HT-29 (cell line): ENCODE data around the gene NUAK2. TPM values are rescaled to one million over a fixed set of nuclear protein-coding genes. Genes with fewer than 3 reads are reported as not detected.
"Not testable (repeated sequence)": the region's sequence is repeated elsewhere in the genome, so short reads cannot be mapped to it uniquely, and the experiment has no call there.

Experiments
- DNase-seq: peaks from one replicate; pipeline ENCODE4 v3.0.0-alpha.2; 2015; ENCODE audit warnings: low spot score
- total RNA-seq: library from RNA; depleted of rRNA; stranded (reverse); fragments of >200 nt; shearing (Covaris generic); gene quantifications from 2 replicates; pipeline ENCODE4 v1.2.3, GENCODE V29; 2014; rRNA removed

NUAK2 gene
- total RNA-seq = 2.4 and 3.9 TPM in 2 replicates

DNA sequence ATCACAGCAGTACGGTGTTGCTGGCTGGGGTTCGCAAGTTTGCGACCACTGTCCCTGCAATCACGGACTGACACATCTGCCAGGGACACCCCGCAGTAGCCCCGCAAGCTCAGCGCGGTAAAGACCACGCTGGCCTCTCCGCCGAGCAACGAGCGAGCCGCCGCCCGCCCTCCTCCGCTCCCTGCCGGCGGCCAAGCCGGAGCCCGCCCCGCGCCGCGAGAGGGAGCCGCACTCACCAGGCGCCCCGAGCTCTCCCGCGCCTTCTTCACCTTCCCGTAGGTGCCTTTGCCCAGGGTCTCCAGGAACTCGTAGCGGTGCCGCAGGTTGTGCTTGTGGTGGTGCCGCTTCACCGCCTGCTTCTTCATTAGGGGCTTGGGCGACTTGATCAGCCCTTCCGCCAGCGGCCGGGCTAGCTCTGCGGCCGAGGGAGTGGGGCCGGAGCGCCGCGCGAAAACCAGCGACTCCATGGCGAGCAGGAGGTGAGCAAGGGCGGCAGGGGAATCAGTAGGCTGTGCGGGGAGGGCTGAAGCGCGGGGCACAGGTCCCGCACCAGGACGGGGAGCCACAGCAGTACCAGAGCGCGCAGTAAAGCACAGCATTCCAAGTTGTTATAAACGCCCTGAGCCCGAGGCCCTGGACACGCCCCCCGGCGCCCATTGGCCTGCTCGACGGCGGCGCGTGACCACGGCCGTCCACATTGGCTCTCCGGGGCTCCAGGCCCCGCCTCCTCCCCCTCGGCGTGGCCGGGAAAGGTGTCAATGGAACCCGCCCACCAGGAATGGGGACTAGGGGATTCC, at the start of gene NUAK2:
NUAK2 (minus strand) TSS at position 584 of the 797 bp plus-strand sequence; CDS start at position 467, 117 bp downstream.
- peak; percentile 93 for DNase-seq

DNA sequence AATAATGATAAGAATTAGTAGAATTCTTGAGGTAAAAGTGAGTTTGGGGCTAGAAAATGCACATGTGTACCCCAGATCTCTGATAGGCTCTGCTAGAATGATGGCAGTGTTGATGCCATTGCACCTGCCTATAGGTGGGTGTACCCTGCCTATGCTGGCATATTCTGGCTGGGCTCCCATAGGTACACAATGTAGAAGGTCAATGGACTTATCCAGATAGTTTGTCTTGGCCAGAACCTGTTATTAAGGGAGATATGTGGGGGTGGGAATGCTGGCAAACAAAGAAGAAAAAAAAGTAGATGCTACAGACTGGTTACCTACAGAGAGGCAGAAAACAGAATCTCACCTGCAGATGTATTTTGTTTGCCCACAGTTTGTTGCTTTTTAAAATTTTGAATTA, 49.2 kb upstream of the NUAK2 start:
- DNase-seq = no peak

DNA sequence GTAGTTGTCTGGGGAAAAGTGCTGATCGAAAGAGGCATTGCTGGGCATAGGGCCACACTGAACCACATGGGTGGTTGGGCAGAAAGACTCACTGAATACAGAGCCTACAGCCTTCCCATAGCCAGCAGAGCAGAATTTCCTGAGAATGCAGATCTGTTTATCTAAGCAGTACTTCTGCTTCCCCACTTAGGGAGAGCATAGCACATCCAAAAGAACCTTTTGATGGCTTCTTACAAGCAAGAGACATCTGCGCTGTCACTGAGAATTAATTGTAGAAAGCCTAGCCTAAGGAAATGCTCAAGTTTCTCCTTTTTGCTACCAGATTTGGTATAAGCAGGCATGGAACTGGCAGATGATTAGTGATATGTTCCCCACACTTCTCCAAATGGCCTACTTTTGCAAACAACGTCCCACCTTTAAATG, 48.2 kb upstream of the NUAK2 start:
- no peak for DNase-seq

DNA sequence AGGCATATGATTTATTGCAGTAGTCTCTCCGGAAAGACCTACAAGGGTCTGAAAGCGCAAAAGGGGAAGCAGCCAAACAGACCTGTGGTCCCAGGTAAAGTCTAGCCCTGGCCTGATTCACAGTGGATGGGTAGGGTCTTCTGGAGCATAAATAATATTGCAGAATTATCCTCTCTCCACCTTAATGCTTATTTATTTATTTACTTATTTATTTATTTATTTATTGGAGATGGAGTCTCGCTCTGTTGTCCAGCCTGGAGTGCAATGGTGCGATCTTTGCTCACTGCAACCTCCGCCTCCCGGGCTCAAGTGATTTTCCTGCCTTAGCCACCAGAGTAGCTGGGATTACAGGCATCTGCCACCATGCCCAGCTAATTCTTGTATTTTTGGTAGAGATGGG, 46.9 kb upstream of the NUAK2 start:
- DNase-seq = no peak

DNA sequence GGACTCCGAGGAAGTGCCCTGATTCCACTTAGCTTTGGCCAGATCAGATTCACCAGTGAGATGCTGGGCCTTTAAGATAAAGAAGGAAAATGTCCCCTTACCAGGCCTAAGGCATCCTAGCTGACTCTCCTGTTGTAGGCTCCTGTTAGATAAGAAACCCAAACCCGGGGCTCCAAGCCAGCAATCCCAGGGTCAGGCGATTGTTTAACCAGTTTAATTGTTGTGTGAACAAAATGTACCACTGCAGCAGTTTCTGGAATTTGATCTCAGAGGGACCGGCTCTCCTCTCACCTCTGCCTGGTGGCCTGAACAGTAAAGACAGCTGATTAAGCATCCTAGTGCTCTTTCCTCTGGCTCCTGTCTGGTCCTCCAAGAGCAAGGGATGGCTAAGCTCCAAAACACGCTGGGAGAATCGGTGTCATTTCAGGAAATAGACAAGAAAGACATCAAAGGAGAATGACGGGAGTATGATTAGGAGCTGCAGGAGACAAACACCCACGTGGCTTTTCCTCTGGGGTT, 44.5 kb upstream of the NUAK2 start:
- no peak for DNase-seq

DNA sequence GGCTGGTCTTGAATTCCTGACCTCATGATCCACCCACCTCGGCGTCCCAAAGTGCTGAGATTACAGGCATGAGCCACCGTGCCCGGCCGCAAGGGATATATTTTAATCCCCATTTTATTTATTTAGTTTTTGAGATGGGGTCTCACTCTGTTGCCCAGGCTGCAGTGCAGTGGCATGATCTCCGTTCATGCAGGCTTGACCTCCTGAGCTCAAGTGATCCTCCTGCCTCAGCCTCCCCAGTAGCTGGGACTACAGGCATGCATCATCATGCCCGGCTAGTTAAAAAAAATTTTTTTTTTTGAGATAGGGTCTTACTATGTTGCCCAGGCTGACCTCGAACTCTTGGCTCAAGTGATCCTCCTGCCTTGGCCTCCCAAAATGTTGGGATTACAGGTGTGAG, 43.5 kb upstream of the NUAK2 start:
- not testable (repeated sequence) for DNase-seq

DNA sequence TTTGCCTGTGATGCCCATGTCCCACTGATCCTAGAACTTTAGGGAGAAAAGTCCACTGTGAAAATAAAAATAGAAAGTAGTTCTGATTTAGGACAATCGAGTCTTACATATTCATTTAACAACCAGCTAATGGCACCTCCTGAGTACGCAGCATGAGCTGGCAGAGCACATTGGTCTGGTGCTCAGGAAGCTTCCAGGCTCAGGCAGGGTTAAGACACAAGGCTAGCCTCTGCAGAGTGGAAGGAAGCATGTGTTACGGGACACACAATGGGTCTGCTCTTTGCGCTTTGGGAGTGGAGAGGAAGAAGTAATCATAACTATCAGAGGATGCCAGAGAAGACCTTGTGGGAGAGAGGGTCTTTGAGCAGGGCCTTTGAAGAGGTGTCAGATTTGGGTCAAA, 39.3 kb upstream of the NUAK2 start:
- no peak for DNase-seq

DNA sequence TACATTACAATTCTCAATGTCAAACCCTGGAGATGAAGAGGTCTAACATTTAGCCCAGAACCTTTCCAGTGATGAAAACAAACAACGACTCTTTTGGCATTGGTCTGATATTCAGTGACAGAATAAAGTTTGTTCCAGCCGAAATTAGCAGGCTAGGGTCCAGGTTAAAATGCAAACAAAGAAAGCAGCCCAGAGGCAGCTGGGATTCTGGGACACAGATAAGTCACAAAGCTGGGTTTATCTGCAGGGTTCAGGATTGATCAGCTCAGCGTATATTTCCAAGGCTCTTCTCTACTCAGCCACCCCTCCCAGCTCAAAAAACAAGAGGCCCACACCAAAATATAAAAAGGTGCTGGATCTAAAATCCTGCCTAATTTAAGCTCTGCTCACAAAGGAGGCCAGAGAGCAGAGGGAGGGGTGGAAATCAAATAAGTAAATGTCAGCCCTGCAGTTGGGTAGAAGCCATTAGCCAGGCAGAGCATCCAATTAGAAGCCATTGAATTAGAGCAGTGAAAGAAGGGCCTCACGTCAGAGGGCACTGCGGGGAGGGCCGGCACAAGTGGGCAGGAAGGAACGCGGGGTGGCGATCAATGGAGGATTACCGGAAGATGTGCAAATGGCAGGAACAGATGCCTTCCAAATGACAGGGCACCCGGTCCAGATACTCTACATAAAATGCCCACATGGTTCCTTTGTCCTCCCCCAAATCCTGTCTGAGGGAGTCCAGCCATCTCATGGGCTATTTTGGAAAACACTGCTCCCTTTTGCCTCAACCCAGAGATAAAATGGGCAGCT, 38.4 kb upstream of the NUAK2 start:
- DNase-seq = no peak

DNA sequence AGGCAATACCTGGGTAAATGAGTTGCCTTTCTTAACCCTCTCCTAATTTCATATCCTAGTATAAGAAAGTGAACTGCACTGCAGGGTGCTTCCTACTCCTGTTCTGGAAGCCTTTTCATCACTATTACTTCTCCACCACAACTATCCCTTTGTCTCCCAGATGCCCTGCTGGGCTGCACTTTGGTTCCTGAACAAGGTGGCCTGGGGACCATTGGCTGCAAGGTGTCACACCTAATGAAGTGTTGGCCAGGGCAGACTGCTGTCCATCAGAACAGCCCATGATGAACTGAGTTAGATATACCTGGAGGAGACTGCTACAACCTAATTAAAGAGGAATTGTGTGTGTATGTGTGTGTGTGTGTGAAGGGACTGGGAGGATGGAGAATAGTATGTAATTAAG, 37.0 kb upstream of the NUAK2 start:
- DNase-seq = no peak

DNA sequence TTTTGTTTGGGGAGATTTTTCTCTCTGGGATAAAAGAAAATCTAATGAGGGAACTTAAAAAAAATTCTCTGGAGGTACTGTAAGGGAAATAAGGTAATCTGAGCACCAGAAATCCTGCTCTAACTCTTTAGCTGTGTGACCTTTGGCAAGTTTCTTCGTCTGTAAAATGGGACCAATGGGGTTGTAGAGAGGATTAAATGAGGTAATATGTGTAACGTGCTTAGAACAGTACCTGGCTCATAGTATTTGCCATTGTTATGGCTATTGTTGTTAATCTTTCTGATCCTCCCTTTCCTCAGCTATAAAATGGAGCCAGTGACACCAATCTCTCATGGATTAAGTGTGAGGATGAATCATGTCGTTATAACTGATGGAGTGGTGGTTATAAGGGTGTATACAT, 36.0 kb upstream of the NUAK2 start:
- no peak for DNase-seq

DNA sequence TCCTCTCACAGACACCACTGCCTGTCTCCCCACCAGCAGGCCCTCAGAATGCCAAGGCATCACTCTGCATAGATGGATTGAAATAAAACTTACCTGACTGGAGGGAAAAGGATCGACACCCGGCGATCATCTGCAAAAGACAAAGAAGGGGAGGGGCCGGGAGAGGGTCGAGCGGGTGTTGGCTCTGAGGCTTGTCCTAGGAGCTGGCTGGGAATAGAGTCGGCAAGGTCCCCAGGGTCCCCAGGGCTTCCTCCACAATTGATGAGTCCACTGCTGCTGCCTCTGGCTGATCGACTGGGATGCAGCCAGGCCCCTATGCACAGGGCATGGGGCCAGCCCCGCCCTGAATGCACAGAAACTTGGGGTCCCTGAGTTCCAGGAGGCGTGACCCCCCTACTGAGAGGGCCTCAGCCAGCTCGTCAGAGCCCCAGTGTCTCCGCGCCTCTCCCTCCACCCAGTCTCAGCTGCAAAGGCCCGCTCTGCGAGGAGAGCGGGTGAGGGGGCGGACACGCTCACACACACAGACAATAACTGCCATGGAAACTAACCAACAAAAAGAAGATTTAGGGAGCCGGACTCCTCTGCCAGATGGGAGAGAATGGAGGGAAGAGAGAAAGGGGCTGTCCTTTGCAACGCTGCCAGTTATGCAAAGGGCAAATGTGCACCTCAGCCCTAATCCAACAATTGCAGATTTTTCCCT, 35.0 kb upstream of the NUAK2 start, which contains the start of gene KLHDC8A:
KLHDC8A (minus strand) TSS at position 483 of the 700 bp plus-strand sequence. CDS start 13,318 bp downstream, outside the sequence.
- DNase-seq = no peak

DNA sequence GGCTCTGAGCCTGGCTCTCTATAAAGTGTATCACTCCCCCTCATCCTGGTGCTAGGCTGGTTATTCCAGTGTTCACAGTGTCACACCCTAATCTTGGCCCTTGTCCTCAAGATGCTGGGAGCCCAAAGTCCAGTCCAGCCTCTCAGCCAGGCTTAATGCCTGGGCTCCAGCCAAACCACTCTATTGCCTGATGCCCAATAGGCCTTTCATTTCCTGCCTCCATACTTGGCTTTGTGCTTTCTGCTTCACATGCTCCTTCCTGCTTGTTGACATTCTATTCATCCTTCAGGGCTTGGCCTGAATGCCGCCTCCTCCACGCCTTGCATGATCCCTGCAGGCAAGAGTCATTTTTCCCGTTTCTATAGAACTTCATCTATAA, 33.5 kb upstream of the NUAK2 start:
- peak; percentile 41 for DNase-seq

DNA sequence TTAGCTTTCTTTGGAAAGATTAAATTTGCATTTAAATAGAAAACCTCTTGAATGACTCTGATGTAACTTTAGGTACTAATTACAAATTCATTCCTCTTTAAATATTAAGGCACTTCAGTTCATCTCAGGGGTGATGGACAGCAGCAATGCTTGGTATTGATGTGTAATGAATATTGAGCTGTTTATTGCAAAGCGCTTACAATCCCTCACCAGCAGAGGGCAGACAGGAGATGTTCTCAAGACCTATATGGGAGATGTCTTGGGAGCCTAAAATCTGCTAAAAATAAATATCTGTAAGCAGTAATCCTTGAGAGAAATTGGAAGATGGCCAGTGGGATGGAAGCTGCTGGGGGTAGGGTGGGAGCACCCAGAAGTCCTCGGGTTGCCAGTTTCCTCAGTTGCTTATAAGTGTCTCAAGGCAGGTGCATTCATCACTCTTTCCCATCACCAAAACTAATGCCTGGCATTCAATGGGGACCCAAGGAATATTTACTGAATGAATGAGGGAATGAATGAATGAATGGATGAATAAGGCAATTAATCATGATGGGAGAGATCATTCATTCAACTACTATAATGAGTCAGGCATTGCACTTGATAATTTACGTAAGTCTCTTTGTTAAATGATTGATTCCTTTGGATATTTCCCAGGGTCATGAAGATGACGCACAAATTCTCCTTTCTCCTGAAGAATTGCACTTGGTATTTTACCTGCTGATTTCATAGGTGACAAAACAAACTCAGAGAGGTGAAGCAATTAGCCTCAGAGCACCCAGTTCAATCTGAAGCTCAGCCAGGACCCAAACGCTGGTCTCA, 32.9 kb upstream of the NUAK2 start:
- DNase-seq = peak; percentile 82

DNA sequence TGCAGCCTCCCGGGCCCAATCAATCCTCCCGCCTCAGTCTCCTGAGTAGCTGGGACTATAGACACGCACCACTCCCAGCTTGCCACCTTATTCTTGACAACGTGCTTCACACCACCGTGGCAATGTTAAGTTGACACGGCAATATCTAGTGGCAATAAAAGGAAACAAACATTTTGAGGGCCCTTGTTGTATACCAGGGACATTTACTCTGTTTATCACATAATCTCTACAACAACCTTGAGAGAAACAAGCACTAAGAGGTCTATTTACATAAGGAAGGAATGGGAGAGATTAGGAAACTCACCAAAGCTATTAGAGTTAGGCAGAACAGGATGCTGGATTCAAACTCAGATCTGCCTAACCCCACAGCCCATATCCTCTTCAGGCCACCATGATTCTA, 32.1 kb upstream of the NUAK2 start:
- no peak for DNase-seq

DNA sequence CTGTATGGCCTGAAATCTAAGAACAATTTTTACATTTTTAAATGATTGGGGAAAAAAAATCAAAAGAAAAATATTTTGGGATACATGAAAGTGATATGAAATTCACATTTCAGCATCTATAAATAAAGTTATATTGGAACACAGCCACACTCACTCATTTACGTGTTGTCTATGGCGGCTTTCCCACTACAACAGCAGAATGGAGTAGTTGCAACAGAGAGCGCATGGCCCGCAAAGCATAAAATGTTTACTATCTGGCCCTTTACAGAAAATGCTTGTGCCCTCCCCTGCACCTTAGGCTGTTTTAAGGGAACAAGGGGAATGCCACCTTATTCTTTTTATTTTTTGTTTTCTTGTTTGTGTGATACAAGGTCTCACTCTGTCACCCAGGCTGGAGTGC, 31.6 kb upstream of the NUAK2 start:
- no peak for DNase-seq

DNA sequence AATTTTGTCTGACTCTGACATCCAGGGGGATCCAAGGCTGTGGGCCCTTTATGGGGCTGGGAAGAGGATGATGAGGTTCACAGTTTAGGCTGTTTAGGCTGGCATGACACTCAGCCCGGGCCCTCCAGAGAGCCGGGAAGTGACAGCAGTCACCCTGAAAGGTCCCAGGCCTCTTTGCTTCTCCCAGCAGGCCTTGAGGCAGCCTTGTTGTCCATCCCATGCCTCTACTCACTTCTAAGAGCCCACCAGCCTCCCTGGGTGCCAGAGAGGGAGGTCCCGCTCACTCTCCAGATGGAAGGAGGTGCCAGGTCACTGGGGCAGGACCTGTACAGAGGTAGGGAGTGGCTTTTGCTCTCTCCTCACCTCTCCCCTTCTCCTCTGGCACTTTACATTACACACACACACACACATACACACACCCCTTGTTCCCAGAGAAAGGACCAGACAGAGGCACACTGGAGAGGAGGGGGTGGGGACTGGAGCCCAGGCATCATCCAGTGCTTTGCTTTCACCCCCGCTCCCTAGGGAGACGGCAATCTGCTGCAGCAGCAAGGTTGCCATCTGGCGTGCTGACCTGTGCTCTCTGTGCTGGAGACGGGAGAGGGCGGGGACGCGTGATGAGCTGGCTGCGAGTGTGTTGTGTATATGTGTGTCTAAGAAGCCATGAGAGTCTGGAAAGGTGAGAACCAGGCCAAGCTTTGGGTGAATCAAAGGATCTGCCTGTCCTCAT, 30.6 kb upstream of the NUAK2 start:
- DNase-seq = peak; percentile 40

DNA sequence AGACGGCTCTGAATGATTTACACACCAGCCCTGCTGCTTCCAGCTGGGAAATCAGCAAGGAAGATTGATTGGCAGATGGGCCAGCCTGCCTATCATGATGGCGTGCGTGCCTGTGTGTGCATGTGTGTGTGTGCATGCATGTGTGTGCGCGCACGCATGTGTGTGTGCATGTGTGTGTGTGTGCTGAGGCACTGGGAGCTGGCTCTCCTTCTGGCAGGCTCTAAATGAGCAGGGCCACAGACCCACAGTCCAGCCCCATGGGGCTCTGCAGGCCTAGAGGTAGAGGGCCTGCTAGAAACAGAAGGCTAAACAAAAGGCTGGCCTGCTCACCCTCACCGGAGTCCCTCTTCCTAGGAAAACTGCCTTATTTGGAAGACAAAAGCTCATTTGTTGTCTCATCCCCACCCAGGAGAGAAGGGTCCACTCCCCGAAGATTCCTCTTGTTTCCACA, 29.2 kb upstream of the NUAK2 start:
- no peak for DNase-seq

DNA sequence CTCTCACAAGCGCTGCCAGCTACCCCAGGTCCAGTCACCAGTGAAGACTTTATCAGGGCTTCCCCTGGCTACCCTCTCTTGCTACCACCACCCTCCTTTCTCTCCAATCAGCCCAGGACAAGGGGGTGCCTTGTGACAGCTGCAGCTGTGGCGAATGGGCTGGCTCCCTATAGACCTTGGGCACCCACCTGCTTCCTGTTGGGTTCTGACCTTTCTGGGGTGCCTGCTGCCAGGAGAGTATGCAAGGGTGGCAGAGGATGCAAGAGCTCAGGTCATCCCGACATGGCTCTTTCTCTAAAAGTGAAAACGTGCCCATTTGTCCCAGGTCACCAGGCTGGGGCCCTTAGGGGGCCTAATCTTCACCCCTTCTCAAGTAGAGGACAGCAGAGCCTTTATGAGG, 28.6 kb upstream of the NUAK2 start:
- no peak for DNase-seq

DNA sequence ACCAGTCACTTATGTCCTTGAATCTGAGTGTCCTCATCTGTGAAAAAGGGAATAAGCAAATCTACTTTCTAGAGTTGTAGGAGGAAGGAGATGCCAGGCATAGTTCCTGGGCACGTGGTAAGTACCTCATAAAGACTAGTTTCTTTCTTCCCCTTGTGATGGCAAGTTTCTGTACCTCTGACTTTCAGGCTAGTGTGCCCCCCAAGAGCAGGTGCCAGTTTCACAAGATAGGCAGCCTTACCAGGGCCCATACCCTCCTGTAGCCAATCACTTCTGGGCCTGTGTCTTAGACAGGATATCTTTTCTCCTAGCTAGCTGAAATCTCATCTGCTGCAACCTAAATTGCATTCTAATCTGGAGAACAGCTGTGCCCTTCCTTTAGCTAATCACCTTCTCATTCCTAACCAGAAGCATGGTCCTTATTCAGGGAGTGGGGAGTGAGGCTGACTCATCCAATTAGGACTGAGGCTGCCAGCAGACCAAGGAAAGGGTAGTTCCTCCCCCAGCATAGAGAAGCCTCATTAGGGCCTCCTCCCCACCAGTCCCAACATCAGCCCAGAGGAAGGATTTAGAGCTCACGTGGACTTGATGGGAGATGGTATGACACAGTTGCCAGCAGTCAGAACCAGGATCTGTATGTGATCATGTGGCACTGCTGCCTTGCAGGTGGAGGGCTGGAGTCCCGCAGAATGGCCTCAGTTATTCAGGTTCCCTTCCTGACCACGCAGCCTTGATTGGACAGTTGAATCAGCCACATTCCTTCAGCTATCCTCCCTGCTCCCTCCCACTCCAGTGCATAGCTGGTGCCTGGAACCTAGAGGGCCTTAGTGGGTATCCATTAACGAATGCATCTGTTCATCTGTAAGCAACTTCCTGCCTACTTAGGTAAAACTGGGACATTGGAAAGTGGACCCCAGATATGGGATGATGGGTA, 27.3 kb upstream of the NUAK2 start:
- DNase-seq = no peak
